ENCODE data around the gene LSM14B. TPM values are rescaled to one million over a fixed set of nuclear protein-coding genes. Genes with fewer than 3 reads are reported as not detected.

Gene LSM14B
- total RNA-seq, 1 donor, result 31.0 TPM

DNA sequence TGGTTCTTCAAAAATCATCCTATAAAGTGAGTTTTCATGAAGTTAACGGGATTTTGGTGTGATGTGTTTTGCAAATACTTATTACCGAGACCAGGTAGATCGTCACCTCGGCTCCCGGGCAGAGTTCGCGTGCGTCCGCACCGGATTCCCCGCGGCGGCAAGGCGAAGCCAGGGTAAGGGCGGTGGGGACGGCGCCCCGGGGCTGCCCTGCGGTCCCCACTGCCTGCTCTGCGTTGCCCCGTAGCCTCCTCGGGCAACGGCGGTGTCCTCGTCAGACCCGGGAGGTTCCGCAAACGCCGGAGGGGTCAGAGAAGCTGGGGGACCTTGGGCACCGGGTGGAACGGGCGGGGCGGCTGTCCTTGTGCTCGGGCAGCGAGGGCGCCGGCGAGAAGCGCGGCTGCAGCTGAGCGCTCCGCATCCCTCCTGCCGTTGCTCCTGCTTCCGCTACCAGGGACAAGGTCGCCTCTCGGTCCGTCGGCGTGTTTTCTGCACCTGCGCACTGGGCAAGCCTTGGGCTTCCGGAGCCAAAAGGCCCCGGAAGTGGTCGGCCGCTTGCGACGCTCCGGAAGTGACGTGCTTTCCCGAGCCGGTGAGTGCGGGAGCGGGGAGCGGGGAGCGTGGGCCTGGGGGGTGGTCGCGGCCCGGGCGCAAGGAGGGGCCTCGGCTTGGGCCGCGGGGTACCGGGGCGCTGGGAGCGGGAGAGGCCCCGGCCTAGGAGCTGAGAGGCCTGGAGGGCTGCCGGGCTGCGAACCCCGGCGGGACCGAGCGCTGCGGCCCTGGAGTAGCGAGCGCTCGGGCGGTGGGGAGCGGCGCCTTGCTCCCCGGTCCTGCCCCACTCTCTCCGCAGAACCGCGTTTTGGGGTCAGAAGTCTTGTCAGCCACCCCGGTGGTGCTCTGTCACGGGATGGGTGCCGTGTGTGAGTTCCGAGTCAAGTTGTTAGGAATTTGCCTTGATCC is 60.5 kb downstream of the LSM14B start, which contains the start of gene MTG2:
TSS of gene MTG2 (plus strand) at position 560 of the 957 bp plus-strand sequence. CDS start 10,393 bp downstream, outside the sequence.
- peak within 1 kb of the TSS; percentile 95 for H3K4me3 ChIP-seq (ENCODE audit: low read depth, low read length)
- TF ChIP-seq, protein P1, sequence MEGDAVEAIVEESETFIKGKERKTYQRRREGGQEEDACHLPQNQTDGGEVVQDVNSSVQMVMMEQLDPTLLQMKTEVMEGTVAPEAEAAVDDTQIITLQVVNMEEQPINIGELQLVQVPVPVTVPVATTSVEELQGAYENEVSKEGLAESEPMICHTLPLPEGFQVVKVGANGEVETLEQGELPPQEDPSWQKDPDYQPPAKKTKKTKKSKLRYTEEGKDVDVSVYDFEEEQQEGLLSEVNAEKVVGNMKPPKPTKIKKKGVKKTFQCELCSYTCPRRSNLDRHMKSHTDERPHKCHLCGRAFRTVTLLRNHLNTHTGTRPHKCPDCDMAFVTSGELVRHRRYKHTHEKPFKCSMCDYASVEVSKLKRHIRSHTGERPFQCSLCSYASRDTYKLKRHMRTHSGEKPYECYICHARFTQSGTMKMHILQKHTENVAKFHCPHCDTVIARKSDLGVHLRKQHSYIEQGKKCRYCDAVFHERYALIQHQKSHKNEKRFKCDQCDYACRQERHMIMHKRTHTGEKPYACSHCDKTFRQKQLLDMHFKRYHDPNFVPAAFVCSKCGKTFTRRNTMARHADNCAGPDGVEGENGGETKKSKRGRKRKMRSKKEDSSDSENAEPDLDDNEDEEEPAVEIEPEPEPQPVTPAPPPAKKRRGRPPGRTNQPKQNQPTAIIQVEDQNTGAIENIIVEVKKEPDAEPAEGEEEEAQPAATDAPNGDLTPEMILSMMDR (IDR thresholded peaks at IDR 0.05; ENCODE audit: insufficient read depth, low read length), result no peak
- peak; percentile 93 for DNase-seq (ENCODE audit: low read depth)

DNA sequence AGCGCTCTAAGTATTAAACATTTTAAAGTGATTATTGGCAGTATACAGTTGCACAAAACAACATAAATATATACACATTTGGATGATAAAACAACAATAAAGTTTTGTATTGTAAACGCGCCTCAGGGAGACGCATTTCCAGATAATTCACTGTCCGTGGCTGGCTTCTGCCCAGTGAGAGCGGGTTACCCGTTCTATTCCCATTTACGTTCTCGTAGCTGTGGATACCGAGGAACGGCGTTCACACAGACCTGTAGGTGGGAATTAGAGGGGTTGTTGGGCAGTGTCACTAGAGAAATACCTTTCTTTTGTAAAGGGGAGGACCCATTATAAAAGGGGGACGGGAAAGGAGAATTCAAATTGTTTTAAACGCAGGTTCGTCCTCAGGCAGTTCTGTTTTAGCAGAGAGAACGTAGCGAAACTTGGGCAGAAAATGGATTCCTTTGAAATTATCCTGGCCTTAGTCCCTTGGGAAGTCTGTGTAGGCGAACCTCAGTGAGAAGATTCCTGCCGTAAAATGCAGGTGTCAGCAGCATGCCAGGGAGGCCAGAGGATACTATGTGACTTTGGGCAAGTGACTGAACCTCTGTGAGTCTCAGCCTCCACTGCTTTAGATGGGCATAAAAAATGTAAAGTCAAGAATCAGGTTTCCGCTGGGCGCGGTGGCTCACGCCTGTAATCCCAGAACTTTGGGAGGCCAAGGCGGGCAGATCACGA is 61.3 kb downstream of the LSM14B start:
- H3K4me3 ChIP-seq (ENCODE audit: low read depth, low read length), result peak overlapping the region; percentile 95
- TF ChIP-seq, protein P1 (IDR thresholded peaks at IDR 0.05; ENCODE audit: insufficient read depth, low read length), result no peak
- peak; percentile 14 for DNase-seq (ENCODE audit: low read depth)

Other genes with a start within 250 kb of the LSM14B start
- 2.9 and 5.4 TPM in 2 replicates for gene TAF4, start 56.6 kb upstream of the LSM14B start, total RNA-seq (ENCODE audit: low replicate concordance)
- gene PSMA7, start 20.9 kb downstream of the LSM14B start, total RNA-seq (ENCODE audit: low replicate concordance), result 237 and 282 TPM in 2 replicates
- 5.7 and 8.9 TPM in 2 replicates for gene SS18L1, start 21.3 kb downstream of the LSM14B start, total RNA-seq (ENCODE audit: low replicate concordance)
- gene MTG2, start 60.6 kb downstream of the LSM14B start, total RNA-seq (ENCODE audit: low replicate concordance), result 15.3 and 18.7 TPM in 2 replicates
- not detected in 2 replicates for gene HRH3, start 97.8 kb downstream of the LSM14B start, total RNA-seq (ENCODE audit: low replicate concordance)
- gene OSBPL2, start 116.0 kb downstream of the LSM14B start, total RNA-seq (ENCODE audit: low replicate concordance), result 21.1 and 31.6 TPM in 2 replicates
- gene ADRM1, start 180.5 kb downstream of the LSM14B start, total RNA-seq (ENCODE audit: low replicate concordance), result 73.8 and 81.3 TPM in 2 replicates
- gene LAMA5, start 244.8 kb downstream of the LSM14B start, total RNA-seq (ENCODE audit: low replicate concordance), result 5.6 and 11.1 TPM in 2 replicates

Measured in fibroblast of the aortic adventitia (primary cell).